H1 (cell line): ENCODE measurements around the gene SEMA7A. TPM values are rescaled to one million over a fixed set of nuclear protein-coding genes. Genes with fewer than 3 reads are reported as not detected.

ENCODE experiments used
- BACH1 ChIP-seq: IDR thresholded peaks from 2 replicates; pipeline ENCODE4 v1.6.1; 2012; ENCODE audit warnings: low read length, improper control_type of control experiment
- BRCA1 ChIP-seq: IDR thresholded peaks from 2 replicates; pipeline ENCODE4 v1.6.1; 2012; ENCODE audit warnings: low read depth, low read length, improper control_type of control experiment
- HDAC2 ChIP-seq, 2 experiments: fragments of 300-600 bp in 1 of 2; sonication (generic) in 1 of 2; IDR thresholded peaks; 2 replicates each; pipeline ENCODE4 v1.6.1; 2011 to 2012; ENCODE audit warnings: low read depth in 2 of 2, low read length in 2 of 2, mild to moderate bottlenecking in 2 of 2, moderate library complexity in 2 of 2, borderline replicate concordance in 1 of 2, inconsistent platforms in 1 of 2
- JUND ChIP-seq: IDR thresholded peaks from 2 replicates; pipeline ENCODE4 v1.6.1; 2011; ENCODE audit warnings: mild to moderate bottlenecking, improper control_type of control experiment, low read length
- RAD21 ChIP-seq, 2 experiments: IDR thresholded peaks in 1 of 2; conservative IDR thresholded peaks in 1 of 2; 2 replicates each; pipeline ENCODE4 v1.6.1; 2011; ENCODE audit warnings: low read depth in 2 of 2, low read length in 2 of 2, improper control_type of control experiment in 1 of 2, inconsistent platforms in 1 of 2, mild to moderate bottlenecking in 1 of 2, moderate library complexity in 1 of 2
- RBBP5 ChIP-seq: IDR thresholded peaks from 2 replicates; pipeline ENCODE4 v1.7.1; 2012; ENCODE audit warnings: low read depth, mild to moderate bottlenecking, inconsistent platforms, low read length, moderate library complexity, borderline replicate concordance
- SAP30 ChIP-seq: fragments of 300-600 bp; sonication (generic); IDR thresholded peaks from 2 replicates; pipeline ENCODE4 v1.7.1; 2012; ENCODE audit warnings: low read length, moderate library complexity, mild to moderate bottlenecking, inconsistent platforms; ENCODE audit not compliant: insufficient read depth, insufficient replicate concordance
- YY1 ChIP-seq: IDR thresholded peaks from 2 replicates; pipeline ENCODE4 v1.6.1; 2011; ENCODE audit warnings: low read depth, mild to moderate bottlenecking, low read length
- polyA plus RNA-seq, 7 experiments: library from polyadenylated mRNA; depleted of rRNA in 3 of 7; stranded (reverse) in 5 of 7; unstranded in 2 of 7; fragments of >200 nt in 5 of 7; fragments of 200-250 nt in 2 of 7; gene quantifications; 1 replicate in 5 of 7; 2 replicates in 1 of 7; 4 replicates in 1 of 7; pipeline versions ENCODE4 v1.2.1 to v1.2.3, GENCODE V29; 2011 to 2013; ENCODE audit warnings: missing spikeins in 2 of 7, mixed read lengths in 2 of 7
- total RNA-seq: library from RNA; stranded (reverse); fragmentation: NEBNext Ultra II Directional; extraction: Animal tissue kit (Norgen Biotek cat#: 25700); gene quantifications from 2 replicates; pipeline ENCODE4 v1.2.1, GENCODE V29; 2021

SEMA7A gene
- total and polyA plus RNA-seq, 2 of the 8 experiments (the other 6 are each of a cell fraction or from before 2014, with no cell fraction given) = 10.7 to 15.0 TPM

GRCh38 chr15:74388363-74388951 is 45.3 kb downstream of the SEMA7A start (continued):
- TF ChIP-seq HDAC2 (IDR thresholded peaks at IDR 0.05; ENCODE audit: borderline replicate concordance in 1 of 2, low read depth in 2 of 2, low read length in 2 of 2) (no peak), JUND (no peak), RBBP5 (no peak), SAP30 (no peak), BACH1 (no peak), YY1 (no peak), BRCA1 (no peak), RAD21 (IDR thresholded peaks at IDR 0.05 in 1 of 2, conservative IDR thresholded peaks at IDR 0.05 in 1 of 2; ENCODE audit: low read depth in 2 of 2, low read length in 2 of 2) (no peak)
- TF ChIP-seq, all 59 proteins: peak for 0
